Uterus (tissue), 4 donors: ENCODE measurements around the gene MS4A12. TPM values are rescaled to one million over a fixed set of nuclear protein-coding genes. Genes with fewer than 3 reads are reported as not detected.
"Not testable (repeated sequence)": the region's sequence is repeated elsewhere in the genome, so short reads cannot be mapped to it uniquely, and the experiment has no call there.

ENCODE experiments used
- DNase-seq, 2 donors: peaks; one replicate each; pipeline ENCODE4 v3.0.0-alpha.2; 2019 to 2020
- H3K27ac ChIP-seq, 2 donors: fragments of 200-600 bp; sonication (generic); 1 replicate in 1 of 2; 2 replicates in 1 of 2; pipeline ENCODE4 v1.5.1; 2016 to 2018
- H3K27me3 ChIP-seq, 2 donors: fragments of 200-600 bp; sonication (generic); one replicate each; pipeline ENCODE4 v1.5.1; 2018 to 2019; ENCODE audit warnings: control low read depth in 1 of 2
- H3K36me3 ChIP-seq, 2 donors: fragments of 200-600 bp; sonication (generic); one replicate each; pipeline ENCODE4 v1.5.1; 2019; ENCODE audit warnings: control low read depth in 1 of 2
- H3K4me1 ChIP-seq, 2 donors: fragments of 200-600 bp; sonication (generic); one replicate each; pipeline ENCODE4 v1.5.1; 2018 to 2019; ENCODE audit warnings: control low read depth in 1 of 2
- H3K4me3 ChIP-seq, 2 donors: fragments of 200-600 bp; sonication (generic); 1 replicate in 1 of 2; 2 replicates in 1 of 2; pipeline ENCODE4 v1.5.1; 2018 to 2019; ENCODE audit warnings: mild to moderate bottlenecking in 1 of 2
- H3K9me3 ChIP-seq, 2 donors: fragments of 200-600 bp; sonication (generic); one replicate each; pipeline ENCODE4 v1.5.1; 2019; ENCODE audit warnings: control low read depth in 1 of 2
- POLR2A ChIP-seq, 2 donors: fragments of 450-650 bp; IDR thresholded peaks; one replicate each; pipeline ENCODE4 v1.6.1; 2016; ENCODE audit warnings: antibody characterized with exemption in 2 of 2, mild to moderate bottlenecking in 1 of 2, moderate library complexity in 1 of 2
- intact Hi-C: fragments of 100-400 bp; cut with DNase I; formaldehyde crosslinking; loops from one replicate; pipeline ENCODE4 v1.15.1; 2023; ENCODE audit warnings: low total_unique reads
- total RNA-seq, 4 donors: library from RNA; depleted of rRNA in 3 of 4; stranded (reverse); fragments of >200 nt in 3 of 4; gene quantifications; one replicate each; pipeline versions ENCODE4 v1.1.0 to v1.2.4, GENCODE V29; 2014 to 2023
- TF ChIP-seq, protein P1 (sequence below), 4 experiments: fragments of 200-600 bp in 2 of 4; fragments of 450-650 bp in 2 of 4; sonication (generic) in 2 of 4; IDR thresholded peaks; one replicate each; pipeline ENCODE4 v1.5.1; 2016 to 2019; ENCODE audit warnings: antibody characterized with exemption in 4 of 4, mild to moderate bottlenecking in 2 of 4, moderate library complexity in 1 of 4
- donor health status: DM: yes; HTN: yes; CAD: no.

The MS4A12 gene
- total RNA-seq, 4 donors from 2014 or later, result not detected

- Histone ChIP-seq H3K27ac (no peak overlapping the region), H3K27me3 (no peaks in the 10 kb centered on the region), H3K36me3 (no peaks in the 10 kb centered on the region), H3K4me3 (no peak overlapping the region), H3K9me3 (no peaks in the 10 kb centered on the region), H3K4me1 (no peaks in the 10 kb centered on the region)
- no peak for TF ChIP-seq POLR2A (IDR thresholded peaks at IDR 0.05)
- TF ChIP-seq, protein P1, sequence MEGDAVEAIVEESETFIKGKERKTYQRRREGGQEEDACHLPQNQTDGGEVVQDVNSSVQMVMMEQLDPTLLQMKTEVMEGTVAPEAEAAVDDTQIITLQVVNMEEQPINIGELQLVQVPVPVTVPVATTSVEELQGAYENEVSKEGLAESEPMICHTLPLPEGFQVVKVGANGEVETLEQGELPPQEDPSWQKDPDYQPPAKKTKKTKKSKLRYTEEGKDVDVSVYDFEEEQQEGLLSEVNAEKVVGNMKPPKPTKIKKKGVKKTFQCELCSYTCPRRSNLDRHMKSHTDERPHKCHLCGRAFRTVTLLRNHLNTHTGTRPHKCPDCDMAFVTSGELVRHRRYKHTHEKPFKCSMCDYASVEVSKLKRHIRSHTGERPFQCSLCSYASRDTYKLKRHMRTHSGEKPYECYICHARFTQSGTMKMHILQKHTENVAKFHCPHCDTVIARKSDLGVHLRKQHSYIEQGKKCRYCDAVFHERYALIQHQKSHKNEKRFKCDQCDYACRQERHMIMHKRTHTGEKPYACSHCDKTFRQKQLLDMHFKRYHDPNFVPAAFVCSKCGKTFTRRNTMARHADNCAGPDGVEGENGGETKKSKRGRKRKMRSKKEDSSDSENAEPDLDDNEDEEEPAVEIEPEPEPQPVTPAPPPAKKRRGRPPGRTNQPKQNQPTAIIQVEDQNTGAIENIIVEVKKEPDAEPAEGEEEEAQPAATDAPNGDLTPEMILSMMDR (IDR thresholded peaks at IDR 0.05), result no peak
- no peak for DNase-seq
- intact Hi-C loops, result no loop called here
These were observed 38.0 kb downstream of the MS4A12 start for GRCh38 chr11:60530454-60531100.

GRCh38 chr11:60532383-60532782, 39.8 kb downstream of the MS4A12 start:
- intact Hi-C loops, H3K36me3 ChIP-seq, H3K4me3 ChIP-seq, H3K9me3 ChIP-seq, H3K27me3 ChIP-seq, DNase-seq, H3K4me1 ChIP-seq, H3K27ac ChIP-seq: not testable (repeated sequence)

DNA sequence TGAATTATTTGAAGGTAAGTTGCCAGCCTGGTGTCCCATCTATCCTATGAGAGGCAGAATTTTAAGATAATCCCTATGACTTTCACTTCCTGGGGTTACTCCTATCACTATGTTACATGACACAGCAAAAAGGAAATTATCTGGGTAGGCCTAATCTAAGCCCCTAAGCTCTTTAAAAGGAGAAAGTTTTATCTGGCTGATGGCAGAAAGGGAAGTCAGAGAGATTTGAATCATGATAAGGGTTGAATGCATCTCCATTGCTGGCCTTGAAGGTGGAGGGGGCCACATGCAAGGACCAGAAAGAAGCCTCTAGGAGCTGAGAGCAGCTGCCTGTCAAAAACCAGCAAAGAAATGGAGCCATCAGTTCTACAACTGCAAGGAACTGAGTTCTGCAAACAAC, 46.0 kb downstream of the MS4A12 start:
- H3K4me1 ChIP-seq, intact Hi-C loops, H3K4me3 ChIP-seq, H3K27me3 ChIP-seq, H3K27ac ChIP-seq, DNase-seq, H3K9me3 ChIP-seq, H3K36me3 ChIP-seq: not testable (repeated sequence)

DNA sequence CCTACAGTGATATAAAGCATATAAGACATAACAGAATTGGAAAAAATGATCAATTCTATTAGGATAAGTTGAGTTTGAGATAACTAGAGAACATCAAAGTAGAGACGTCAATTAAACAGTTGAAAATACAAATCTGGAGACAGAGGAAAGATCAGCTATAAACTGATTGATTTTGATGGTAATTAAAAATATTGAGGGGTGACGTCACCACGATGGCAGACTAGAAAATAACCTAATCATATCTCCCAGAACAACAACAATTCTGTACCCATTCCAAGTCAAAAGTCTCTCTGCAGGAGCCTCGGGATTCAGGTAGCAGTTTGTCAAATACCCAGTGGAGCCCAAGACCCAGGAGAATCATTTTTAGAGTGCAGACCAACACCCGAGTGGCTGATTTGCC, 51.5 kb downstream of the MS4A12 start:
- H3K36me3 ChIP-seq, result no peaks in the 10 kb centered on the region

More for the DNA sequence above, 51.5 kb downstream of the MS4A12 start:
- Histone ChIP-seq H3K27me3 (no peaks in the 10 kb centered on the region), H3K4me1 (no peaks in the 10 kb centered on the region), H3K27ac (no peak overlapping the region), H3K9me3 (no peaks in the 10 kb centered on the region), H3K4me3 (no peak overlapping the region)
- TF ChIP-seq, protein P1 (IDR thresholded peaks at IDR 0.05), result no peak
- no peak for TF ChIP-seq POLR2A (IDR thresholded peaks at IDR 0.05)
- intact Hi-C loops, result no loop called here
- no peak for DNase-seq

Other genes starting within 250 kb of the MS4A12 start
- gene MS4A4E, start 249.6 kb upstream of the MS4A12 start, total RNA-seq, result 1 to 10 TPM in 2 of 4 donors, not detected in 2; 1.8 to 2.5 TPM
- 10 to 100 TPM in 3 of 4 donors, 1 to 10 TPM in 1; 2.6 to 29.1 (median 14.3) TPM for gene MS4A4A, start 212.1 kb upstream of the MS4A12 start, total RNA-seq
- not detected for gene MS4A6E, start 165.5 kb upstream of the MS4A12 start, total RNA-seq
- 10 to 100 TPM; 11.0 to 45.9 (median 29.0) TPM for gene MS4A7, start 114.2 kb upstream of the MS4A12 start, total RNA-seq
- gene MS4A14, start 96.3 kb upstream of the MS4A12 start, total RNA-seq, result 1 to 10 TPM in 1 of 4 donors, under 1 TPM in 1, not detected in 2; 0.26 to 1.7 TPM
- not detected for gene MS4A5, start 63.2 kb upstream of the MS4A12 start, total RNA-seq
- 1 to 10 TPM in 1 of 4 donors, under 1 TPM in 2, not detected in 1; 0.12 to 1.9 (median 0.59) TPM for gene MS4A1, start 36.9 kb upstream of the MS4A12 start, total RNA-seq
- gene MS4A13, start 22.6 kb downstream of the MS4A12 start, total RNA-seq, result not detected
- gene MS4A8, start 206.8 kb downstream of the MS4A12 start, total RNA-seq, result 1 to 10 TPM in 2 of 4 donors, under 1 TPM in 1, not detected in 1; 0.98 to 9.5 (median 2.1) TPM
- not detected for gene MS4A18, start 231.9 kb downstream of the MS4A12 start, total RNA-seq